GM13977 (cell line): Measurements from ENCODE around the gene MOSPD3.
"Not testable (repeated sequence)": the region's sequence is repeated elsewhere in the genome, so short reads cannot be mapped to it uniquely, and the experiment has no call there.

Source experiments
- DNase-seq: peaks from one replicate; pipeline ENCODE4 v3.0.0; 2012; ENCODE audit warnings: low spot score
- CTCF ChIP-seq: IDR thresholded peaks from 2 replicates; pipeline ENCODE4 v1.5.1; 2012; ENCODE audit warnings: mild to moderate bottlenecking, control low read depth; ENCODE audit not compliant: insufficient read depth; ENCODE audit errors: extremely low read depth, missing control alignments
- in situ Hi-C: fragments of 300-500 bp; cut with MboI; formaldehyde crosslinking; loops from one replicate; pipeline ENCODE4 v1.12.0; 2022; ENCODE audit warnings: low sequenced_read_pairs, low pct_unique_long_range_greater_than_20kb, mixed read lengths, inconsistent platforms; ENCODE audit not compliant: unreplicated experiment

MOSPD3 gene

GRCh38 chr7:100611983-100612729 is at the start of gene MOSPD3:
TSS of gene MOSPD3 (plus strand) at chr7:100612540. CDS start at chr7:100612792, 252 bp downstream.
- TF ChIP-seq CTCF = no peak
- DNase-seq = peak; percentile 99
- in situ Hi-C loops = no loop called here

- in situ Hi-C loops = no loop called here
- no peak for TF ChIP-seq CTCF
- DNase-seq = no peak
Measured at GRCh38 chr7:100563100-100563564, 49.2 kb upstream of the MOSPD3 start.

- peak; percentile 87 for TF ChIP-seq CTCF
- peak; percentile 86 for DNase-seq
- in situ Hi-C loops = no loop called here
Measured at GRCh38 chr7:100563809-100564400, 48.4 kb upstream of the MOSPD3 start.

- DNase-seq, in situ Hi-C loops: not testable (repeated sequence)
Measured at GRCh38 chr7:100564405-100564804, 47.9 kb upstream of the MOSPD3 start.

- no peak for TF ChIP-seq CTCF
- DNase-seq = no peak
- in situ Hi-C loops = no loop called here
Measured at GRCh38 chr7:100565133-100565571, 47.2 kb upstream of the MOSPD3 start.

- no peak for DNase-seq
- in situ Hi-C loops = no loop called here
- no peak for TF ChIP-seq CTCF
Measured at GRCh38 chr7:100566018-100566531, 46.3 kb upstream of the MOSPD3 start.

GRCh38 chr7:100567031-100567730 is 45.2 kb upstream of the MOSPD3 start:
- no peak for DNase-seq
- in situ Hi-C loops = no loop called here
- TF ChIP-seq CTCF = no peak
